Epidermal melanocyte (primary cell): ENCODE measurements around the gene CNTN2.

Experiments used
- DNase-seq: peaks from one replicate; pipeline ENCODE4 v3.0.0; 2011; ENCODE audit warnings: low spot score; ENCODE audit not compliant: insufficient read length

CNTN2 gene

DNA sequence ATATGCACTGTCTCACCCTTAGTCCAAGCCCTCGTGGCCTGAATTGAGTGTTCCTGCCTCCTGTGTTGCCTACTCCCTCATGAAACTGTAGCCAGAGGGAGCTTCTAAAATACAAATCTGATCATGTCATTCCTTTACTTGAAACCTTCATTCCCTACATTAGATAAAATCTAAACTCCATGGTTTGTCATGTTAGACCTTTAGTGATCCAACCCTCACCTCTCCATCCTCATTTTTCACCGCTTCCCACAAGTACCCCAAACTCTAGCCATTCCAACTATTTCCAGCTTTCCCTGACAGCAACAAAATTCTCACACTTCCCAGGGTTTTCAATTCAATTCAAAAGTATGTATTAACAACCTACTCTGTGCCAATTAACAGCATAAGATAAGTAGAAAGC lies 18.3 kb upstream of the CNTN2 start:
- no peak for DNase-seq

- no peak for DNase-seq
Measured at GRCh38 chr1:205025239-205025638, 17.8 kb upstream of the CNTN2 start.

DNA sequence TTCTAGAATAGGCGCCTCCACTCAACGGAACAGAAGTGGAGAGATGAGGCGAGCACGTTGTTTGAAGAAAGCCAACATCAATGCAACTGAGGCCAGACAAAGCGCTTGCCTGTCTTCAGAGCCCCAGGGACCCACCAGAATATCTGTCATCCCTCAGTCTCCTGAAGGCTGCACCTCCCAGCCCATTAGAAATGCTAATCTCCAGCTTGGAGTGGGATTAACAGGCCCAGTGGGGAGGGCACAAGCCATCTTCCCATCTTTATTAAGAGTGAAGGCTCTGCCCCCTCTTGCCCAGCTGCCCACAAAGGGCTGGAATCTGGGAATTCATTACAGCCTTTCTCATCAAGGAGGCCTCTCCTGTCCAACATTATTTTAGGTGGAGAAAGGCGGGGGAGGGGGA lies 16.8 kb upstream of the CNTN2 start:
- DNase-seq, result no peak

DNA sequence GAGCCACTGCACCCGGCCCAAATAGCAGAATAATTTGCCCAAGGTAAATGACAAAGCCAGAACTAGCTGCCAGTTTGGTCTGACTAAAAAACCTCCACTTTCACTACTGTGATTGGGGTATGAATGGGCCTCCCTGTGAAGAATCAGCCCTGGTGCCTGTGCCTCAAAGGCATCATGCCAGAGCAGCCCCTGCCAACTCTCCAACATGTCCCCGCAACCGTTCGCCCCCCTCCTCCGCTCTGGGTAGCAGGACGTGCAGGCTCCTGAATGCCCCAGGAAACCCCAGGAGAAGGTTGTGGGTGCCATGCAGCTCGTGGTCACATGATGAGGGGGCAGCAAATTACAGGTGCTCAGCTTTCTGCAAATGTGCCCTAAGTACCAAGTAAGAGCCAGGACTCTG lies 14.6 kb upstream of the CNTN2 start:
- no peak for DNase-seq

GRCh38 chr1:205028924-205029323 lies 14.1 kb upstream of the CNTN2 start:
- no peak for DNase-seq

DNA sequence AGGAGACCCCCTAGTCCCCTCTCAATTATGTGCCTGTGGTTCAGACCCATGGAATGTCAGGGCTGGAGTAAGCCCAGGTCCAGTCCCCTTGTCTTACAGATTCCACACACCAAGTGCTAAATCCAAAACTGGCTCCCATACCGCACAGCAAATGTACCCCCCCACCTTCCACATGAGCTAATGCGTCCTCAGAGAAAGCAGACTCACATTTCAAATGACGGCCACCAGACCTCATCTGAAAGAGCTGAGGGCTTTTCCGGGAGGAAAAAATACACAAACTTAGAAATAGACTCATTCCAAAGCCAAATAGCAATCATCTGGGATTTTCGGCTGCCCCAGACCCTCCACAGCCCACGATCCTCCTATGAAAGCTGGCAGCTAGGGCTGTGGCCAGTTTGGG lies 12.8 kb upstream of the CNTN2 start:
- DNase-seq, result no peak

DNA sequence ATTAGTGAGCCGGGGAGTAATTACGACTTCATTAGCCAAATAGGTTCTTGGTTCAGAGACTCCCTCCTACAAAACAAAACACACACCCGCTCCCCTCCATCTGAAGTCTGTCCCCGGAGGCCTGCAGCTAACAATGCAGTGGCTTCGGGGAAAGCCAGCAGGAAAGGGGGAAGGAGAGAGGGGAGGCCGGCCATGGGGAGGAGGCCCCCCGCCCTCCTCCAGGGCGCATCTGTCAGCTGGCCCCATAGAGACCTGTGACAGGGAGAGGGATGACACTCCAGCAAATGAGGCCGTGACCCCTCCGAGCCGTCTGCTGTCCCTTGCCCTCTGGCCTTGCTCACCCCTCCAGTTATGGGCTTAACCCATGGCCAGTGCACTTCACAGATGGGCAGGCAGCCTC lies 12.1 kb upstream of the CNTN2 start:
- DNase-seq, result no peak

- DNase-seq, result no peak
Measured at GRCh38 chr1:205032508-205032907, 10.5 kb upstream of the CNTN2 start.

DNA sequence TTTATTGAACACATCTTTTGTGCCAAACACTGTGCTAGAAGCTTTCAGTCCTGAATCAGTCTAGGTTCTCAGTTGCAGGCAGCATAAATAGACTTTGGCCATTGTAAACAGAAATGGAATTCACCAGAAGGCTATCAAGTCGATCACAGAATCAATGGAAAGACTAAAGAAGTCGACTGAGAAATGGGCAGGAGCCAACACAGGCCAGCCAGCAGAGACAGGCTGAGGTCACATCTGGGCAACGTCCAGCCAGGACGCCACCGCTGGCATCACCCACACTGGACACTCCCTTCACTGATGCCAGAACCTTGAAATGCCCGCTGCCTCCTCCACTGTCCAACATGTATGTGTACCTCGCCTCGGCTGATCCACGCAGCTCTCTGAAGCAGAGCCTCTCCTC lies 5.5 kb upstream of the CNTN2 start:
- no peak for DNase-seq

DNA sequence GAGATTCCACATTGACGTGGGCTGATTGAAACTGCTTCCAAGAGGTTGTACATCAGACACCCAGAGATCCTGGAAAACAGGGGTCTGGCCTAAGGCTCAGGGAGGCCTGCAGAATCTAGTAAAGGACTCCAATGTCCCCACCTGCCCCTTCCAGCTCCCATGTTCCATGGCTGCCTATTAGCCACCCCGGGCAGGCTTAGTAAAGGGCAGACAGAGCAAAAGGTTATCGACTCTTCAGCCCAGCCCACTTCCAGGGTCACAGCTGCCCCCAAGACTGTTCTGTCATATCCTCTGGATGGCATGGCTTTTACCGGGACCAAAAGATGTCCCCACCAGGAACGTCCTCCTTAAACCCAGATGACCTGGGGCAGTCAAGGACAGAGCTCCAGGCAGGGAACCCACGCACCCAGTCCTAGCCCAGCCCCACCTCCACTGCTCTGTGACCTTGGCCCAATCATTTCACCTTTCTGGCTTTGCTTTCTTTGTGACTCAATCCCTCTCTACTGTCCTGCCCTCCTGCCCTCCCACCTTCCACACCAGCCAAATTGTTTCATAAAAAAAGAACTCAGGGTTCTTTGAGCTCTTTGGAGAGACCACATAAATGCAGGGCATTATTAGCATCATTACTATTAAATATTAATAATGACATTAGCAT lies 4.8 kb upstream of the CNTN2 start:
- DNase-seq, result no peak

- no peak for DNase-seq
Measured at GRCh38 chr1:205041001-205041715, 1.9 kb upstream of the CNTN2 start.

GRCh38 chr1:205041998-205042910 lies 758 bp upstream of the CNTN2 start:
- no peak for DNase-seq

DNA sequence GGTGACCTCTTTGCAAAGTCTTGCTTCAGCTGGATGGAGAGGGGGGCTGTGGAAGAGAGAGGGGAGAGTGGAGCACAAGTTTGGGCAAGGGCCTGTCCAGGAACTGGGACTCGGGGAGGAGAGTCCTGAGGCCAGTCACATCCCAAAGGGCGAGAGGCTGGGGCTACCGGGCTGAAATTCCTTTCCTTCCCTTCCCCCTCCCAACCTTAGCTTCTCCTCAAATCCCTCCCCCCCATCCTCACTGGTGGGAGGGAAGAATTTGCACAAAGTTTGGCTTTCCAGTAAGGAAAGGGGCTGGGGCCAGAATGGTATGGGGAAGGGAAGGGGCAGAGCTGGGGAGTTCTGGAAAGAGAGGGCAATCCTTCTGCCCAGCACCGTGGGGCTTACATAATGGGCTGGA lies 854 bp downstream of the CNTN2 start:
- DNase-seq, result no peak

- no peak for DNase-seq
Measured at GRCh38 chr1:205044741-205045140, 1.7 kb downstream of the CNTN2 start.

GRCh38 chr1:205045146-205045545 lies 2.1 kb downstream of the CNTN2 start:
- DNase-seq, result no peak

GRCh38 chr1:205046870-205047269 lies 3.9 kb downstream of the CNTN2 start:
- DNase-seq, result no peak

DNA sequence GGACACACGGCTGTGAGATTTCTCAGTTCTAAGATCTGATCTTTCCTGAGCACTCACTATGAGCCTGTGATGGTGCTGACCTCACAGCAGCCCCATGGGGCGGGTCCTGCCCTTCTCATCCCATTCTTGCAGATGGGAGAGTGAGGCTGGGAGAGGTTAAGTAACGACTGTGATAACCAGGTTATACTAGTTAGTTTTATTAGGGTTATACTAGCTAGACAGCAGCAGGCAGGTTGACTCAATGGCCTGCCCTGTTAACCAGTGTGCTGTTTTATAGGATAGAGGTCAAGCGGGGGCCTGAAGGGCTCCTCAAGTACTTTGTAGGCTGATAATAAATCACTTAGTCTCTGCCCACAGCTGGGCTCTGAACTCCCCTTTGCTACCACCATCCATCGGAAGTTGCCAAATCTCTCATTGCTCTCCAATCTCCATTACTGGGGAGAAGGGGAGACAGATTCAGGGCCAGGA lies 4.8 kb downstream of the CNTN2 start:
- DNase-seq, result no peak

DNA sequence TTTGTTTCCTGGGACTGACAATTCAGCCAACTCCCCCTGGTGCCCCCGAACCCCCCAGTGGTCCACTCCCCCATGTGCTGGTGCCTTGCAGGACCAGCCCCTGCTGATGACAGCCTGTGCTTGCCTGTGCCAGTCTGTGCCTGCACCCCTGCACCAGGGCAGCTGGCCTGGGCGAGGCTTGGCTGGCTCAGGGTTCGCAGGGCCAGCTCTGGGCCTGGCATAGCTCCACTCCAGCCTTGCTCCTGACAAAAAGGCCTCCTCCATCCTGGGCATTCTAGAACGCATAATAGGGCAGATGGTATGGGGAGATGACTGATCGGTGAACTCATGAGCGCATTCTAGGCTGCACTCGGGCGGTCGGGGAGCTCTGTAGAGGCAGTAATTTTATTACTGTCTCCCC lies 5.4 kb downstream of the CNTN2 start:
- DNase-seq, result no peak

- DNase-seq, result no peak
Measured at GRCh38 chr1:205049479-205049878, 6.5 kb downstream of the CNTN2 start.

DNA sequence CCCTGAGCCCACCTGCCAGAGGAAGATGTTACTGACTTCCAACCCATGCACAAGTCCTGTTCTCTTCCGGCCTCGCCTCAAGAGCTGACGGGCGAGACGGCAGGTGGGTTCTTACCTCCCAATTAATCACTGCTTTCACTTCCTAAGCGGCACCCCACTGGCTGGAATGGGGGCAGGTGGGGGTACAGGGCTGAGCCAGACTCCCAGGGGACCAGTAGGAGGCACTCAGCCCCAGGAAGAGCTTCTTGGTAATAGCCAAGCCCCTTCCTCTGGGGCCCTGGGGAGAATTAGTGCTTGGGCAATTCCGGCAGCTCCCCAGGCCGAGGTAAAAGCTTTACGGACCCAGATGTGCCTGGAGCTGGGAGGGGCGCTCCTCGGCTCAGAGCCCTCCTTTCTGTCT lies 9.7 kb downstream of the CNTN2 start:
- no peak for DNase-seq

- no peak for DNase-seq
Measured at GRCh38 chr1:205053296-205053695, 10.3 kb downstream of the CNTN2 start.

DNA sequence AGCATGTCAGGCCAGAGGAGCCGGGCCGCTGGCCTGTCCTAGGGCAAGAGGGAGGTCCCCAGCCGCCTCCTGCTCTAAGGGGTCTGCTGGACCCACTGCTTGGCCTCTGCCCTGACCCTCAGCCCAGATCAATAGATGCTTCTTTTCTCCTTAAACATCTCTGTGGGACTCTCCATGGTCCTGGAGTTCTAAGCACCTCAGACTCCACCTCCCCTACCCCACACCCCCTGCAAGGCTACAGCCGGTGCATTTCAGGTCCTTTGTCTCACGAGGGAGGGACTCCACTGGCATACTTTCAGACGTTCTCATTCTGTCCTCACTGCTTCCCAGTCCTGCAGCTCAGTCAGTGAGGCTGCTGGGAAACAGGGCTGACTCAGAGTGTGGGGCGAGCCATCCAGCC lies 11.0 kb downstream of the CNTN2 start:
- no peak for DNase-seq
